HFFc6 (cell line): ENCODE data around the gene MRS2. TPM values are rescaled to one million over a fixed set of nuclear protein-coding genes. Genes with fewer than 3 reads are reported as not detected.

ENCODE experiments used
- DNase-seq: peaks from one replicate; pipeline ENCODE4 v3.0.0-alpha.2; 2018
- H3K27ac Mint-ChIP-seq: 2 replicates; pipeline ENCODE4 v1.8.0; 2020; ENCODE audit warnings: mild to moderate bottlenecking, mixed read lengths
- H3K27me3 Mint-ChIP-seq: 2 replicates; pipeline ENCODE4 v1.8.0; 2021; ENCODE audit warnings: mild to moderate bottlenecking, moderate library complexity, mixed read lengths; ENCODE audit not compliant: insufficient read depth
- H3K36me3 Mint-ChIP-seq: 2 replicates; pipeline ENCODE4 v1.8.0; 2021; ENCODE audit warnings: low read depth, mixed read lengths
- H3K4me1 Mint-ChIP-seq: 2 replicates; pipeline ENCODE4 v1.8.0; 2020; ENCODE audit warnings: low read depth, mixed read lengths
- H3K4me3 Mint-ChIP-seq: 2 replicates; pipeline ENCODE4 v1.8.0; 2020; ENCODE audit warnings: mild to moderate bottlenecking, moderate library complexity, mixed read lengths
- H3K9me3 Mint-ChIP-seq: 2 replicates; pipeline ENCODE4 v1.8.0; 2020; ENCODE audit warnings: mild to moderate bottlenecking, mixed read lengths
- CTCF ChIP-seq: fragments of 200-600 bp; sonication (generic); IDR thresholded peaks from 2 replicates; pipeline ENCODE4 v1.5.0; 2021; ENCODE audit warnings: antibody characterized with exemption, mild to moderate bottlenecking
- total RNA-seq, 6 experiments: library from RNA; stranded (reverse); fragmentation: NEBNext Ultra II Directional; extraction: Animal tissue kit (Norgen Biotek cat#: 25700); gene quantifications; 2 replicates in 1 of 6; 3 replicates in 5 of 6; pipeline ENCODE4 v1.2.3, GENCODE V29; 2021

MRS2 gene
- total RNA-seq, 6 experiments from 2014 or later: 14.7 to 21.1 (median 16.9) TPM

GRCh38 chr6:24472181-24472580 is 69.4 kb downstream of the MRS2 start:
- H3K27ac Mint-ChIP-seq: no peak overlapping the region
- no peak for TF ChIP-seq CTCF
- H3K36me3 Mint-ChIP-seq: no peaks in the 10 kb centered on the region
- DNase-seq: no peak
- H3K27me3 Mint-ChIP-seq: peaks cover 8% of the 10 kb centered on the region
- H3K4me1 Mint-ChIP-seq: peaks cover 11% of the 10 kb centered on the region
- H3K4me3 Mint-ChIP-seq: no peak overlapping the region
- no peaks in the 10 kb centered on the region for H3K9me3 Mint-ChIP-seq

Other genes starting within 250 kb of the MRS2 start
- not detected for gene DCDC2, start 44.9 kb upstream of the MRS2 start, total RNA-seq
- under 1 TPM; 0.14 to 0.39 (median 0.22) TPM for gene GPLD1, start 86.6 kb downstream of the MRS2 start, total RNA-seq
- gene ALDH5A1, start 92.0 kb downstream of the MRS2 start, total RNA-seq: 1 to 10 TPM in 3 of 6 experiments, under 1 TPM in 3; 0.55 to 2.2 (median 1.2) TPM
- under 1 TPM in 1 of 6 experiments, not detected in 5; 0.05 TPM for gene KIAA0319, start 243.3 kb downstream of the MRS2 start, total RNA-seq